Pericardium fibroblast (primary cell): ENCODE measurements around the gene CYLC2. TPM values are rescaled to one million over a fixed set of nuclear protein-coding genes. Genes with fewer than 3 reads are reported as not detected.

Source experiments
- total RNA-seq: library from RNA; depleted of rRNA; stranded (reverse); fragments of >200 nt; gene quantifications from 2 replicates; pipeline ENCODE4 v1.2.3, GENCODE V29; 2015

The CYLC2 gene, protein sequence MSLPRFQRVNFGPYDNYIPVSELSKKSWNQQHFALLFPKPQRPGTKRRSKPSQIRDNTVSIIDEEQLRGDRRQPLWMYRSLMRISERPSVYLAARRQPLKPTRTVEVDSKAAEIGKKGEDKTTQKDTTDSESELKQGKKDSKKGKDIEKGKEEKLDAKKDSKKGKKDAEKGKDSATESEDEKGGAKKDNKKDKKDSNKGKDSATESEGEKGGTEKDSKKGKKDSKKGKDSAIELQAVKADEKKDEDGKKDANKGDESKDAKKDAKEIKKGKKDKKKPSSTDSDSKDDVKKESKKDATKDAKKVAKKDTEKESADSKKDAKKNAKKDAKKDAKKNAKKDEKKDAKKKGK
- not detected in 2 replicates for total RNA-seq

DNA sequence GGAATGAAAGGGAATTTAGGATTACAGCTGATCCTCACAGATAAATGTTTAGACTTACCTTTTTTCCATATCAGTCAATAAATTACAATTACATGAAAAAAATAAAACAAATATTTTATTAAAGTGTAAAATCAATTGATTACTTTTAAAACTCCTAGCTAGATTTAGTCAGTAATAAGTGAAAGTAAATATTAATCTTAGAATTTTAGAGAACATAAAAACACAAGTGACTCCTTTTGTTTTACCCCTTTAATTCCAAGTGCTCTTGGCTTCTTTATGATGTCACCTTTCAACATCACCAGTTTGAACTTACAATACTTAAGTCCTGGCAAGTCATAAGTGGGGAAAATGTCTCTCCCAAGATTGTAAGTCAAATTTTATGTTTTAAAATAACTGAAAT is at the start of gene CYLC2:
CYLC2 (plus strand) TSS at position 301 of the 400 bp plus-strand sequence; CDS start at position 349, 48 bp downstream.

